A673 (cell line): ENCODE results near the gene FFAR1.

Source experiments
- EZH2 ChIP-seq: fragments of 200-600 bp; sonication (generic); IDR thresholded peaks from 2 replicates; pipeline ENCODE4 v1.6.1; 2017; ENCODE audit warnings: borderline replicate concordance, low read depth, mild to moderate bottlenecking, mixed read lengths, antibody characterized with exemption, low read length; ENCODE audit not compliant: poor library complexity, severe bottlenecking
- TF ChIP-seq, protein P1 (sequence below): fragments of 300-800, 200-600 bp; sonication (generic); conservative IDR thresholded peaks from 2 replicates; pipeline ENCODE4 v1.5.1; 2017; ENCODE audit warnings: low read depth, mild to moderate bottlenecking, antibody characterized with exemption, low read length, moderate library complexity, mixed read lengths

DNA sequence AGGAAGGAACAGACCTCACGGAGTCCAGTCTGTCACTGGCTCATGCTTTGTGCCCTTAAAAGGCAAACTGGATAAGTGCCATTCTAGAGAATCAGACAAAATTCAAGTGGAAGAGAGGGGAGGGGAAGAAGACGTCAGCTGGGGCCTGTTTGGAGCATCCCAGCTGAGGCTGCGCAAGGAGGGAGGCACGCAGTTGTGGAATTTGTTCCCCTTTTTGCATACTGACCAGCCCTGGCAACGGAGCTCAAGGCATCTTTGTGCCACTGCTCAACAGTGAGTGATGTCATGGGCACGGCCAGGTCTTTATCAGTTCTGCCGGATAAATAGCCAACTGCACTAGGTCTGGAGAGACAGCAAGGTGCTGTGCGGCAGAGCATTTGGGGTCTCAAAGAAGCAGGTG, 23.0 kb downstream of the FFAR1 start, which contains the start of gene GPR42:
- TF ChIP-seq, protein P1, sequence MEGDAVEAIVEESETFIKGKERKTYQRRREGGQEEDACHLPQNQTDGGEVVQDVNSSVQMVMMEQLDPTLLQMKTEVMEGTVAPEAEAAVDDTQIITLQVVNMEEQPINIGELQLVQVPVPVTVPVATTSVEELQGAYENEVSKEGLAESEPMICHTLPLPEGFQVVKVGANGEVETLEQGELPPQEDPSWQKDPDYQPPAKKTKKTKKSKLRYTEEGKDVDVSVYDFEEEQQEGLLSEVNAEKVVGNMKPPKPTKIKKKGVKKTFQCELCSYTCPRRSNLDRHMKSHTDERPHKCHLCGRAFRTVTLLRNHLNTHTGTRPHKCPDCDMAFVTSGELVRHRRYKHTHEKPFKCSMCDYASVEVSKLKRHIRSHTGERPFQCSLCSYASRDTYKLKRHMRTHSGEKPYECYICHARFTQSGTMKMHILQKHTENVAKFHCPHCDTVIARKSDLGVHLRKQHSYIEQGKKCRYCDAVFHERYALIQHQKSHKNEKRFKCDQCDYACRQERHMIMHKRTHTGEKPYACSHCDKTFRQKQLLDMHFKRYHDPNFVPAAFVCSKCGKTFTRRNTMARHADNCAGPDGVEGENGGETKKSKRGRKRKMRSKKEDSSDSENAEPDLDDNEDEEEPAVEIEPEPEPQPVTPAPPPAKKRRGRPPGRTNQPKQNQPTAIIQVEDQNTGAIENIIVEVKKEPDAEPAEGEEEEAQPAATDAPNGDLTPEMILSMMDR = no peak
- no peak for TF ChIP-seq EZH2
